SK-N-MC (cell line): Measurements from ENCODE around the gene FAM234B.

ENCODE experiments used
- EZH2 ChIP-seq: fragments of 200-600 bp; sonication (generic); IDR thresholded peaks from one replicate; pipeline ENCODE4 v1.6.1; 2017; ENCODE audit warnings: antibody characterized with exemption
- FOXP2 ChIP-seq: optimal IDR thresholded peaks from 2 replicates; pipeline ENCODE3; 2011; ENCODE audit warnings: mild to moderate bottlenecking, moderate library complexity; ENCODE audit not compliant: insufficient read depth; ENCODE audit errors: extremely low read length, control extremely low read depth
- POLR2AphosphoS5 ChIP-seq: IDR thresholded peaks from 2 replicates; pipeline ENCODE4 v1.6.1; 2012; ENCODE audit warnings: mild to moderate bottlenecking, low read depth, low read length, borderline replicate concordance

DNA sequence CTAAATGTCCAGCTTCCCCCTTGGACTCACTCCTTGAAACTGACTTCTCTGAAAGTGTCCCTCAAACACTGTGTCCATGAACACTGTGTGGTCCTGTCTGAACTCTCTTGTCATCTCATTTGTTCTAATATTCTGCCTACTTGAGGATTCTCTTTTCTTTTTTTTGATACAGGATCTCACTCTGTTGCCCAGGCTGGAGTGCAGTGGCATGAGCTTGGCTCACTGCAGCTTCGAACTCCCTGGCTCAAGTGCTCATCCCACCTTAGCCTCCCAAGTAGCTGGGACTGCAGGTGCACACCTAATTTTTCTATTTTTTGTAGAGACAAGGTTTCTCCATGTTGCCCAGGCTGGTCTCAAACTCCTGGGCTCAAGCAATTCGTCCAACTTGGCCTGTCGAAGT is 39.2 kb upstream of the FAM234B start:
- TF ChIP-seq POLR2AphosphoS5 (no peak), EZH2 (no peak), FOXP2 (no peak)
